ENCODE measurements around the gene RPP40.

The RPP40 gene

GRCh38 chr6:5020142-5020541 is 16.3 kb upstream of the RPP40 start:
- Histone ChIP-seq H3K4me1 (ENCODE audit: insufficient read depth, poor library complexity, severe bottlenecking) (no peaks in the 10 kb centered on the region), H3K27ac (ENCODE audit: poor library complexity, severe bottlenecking) (no peak overlapping the region), H3K4me3 (ENCODE audit: severe bottlenecking) (no peak overlapping the region), H3K36me3 (ENCODE audit: low read depth) (no peaks in the 10 kb centered on the region), H3K9me3 (ENCODE audit: severe bottlenecking) (no peaks in the 10 kb centered on the region), H3K27me3 (ENCODE audit: insufficient read depth, poor library complexity, severe bottlenecking) (no peaks in the 10 kb centered on the region)
- DNase-seq (ENCODE audit: low spot score) (no peak), ATAC-seq (ENCODE audit: low read depth) (no peak)
- no peak for TF ChIP-seq CTCF (IDR thresholded peaks at IDR 0.05; ENCODE audit: poor library complexity, severe bottlenecking)

- Histone ChIP-seq H3K36me3 (ENCODE audit: low read depth) (no peaks in the 10 kb centered on the region), H3K27ac (ENCODE audit: poor library complexity, severe bottlenecking) (no peak overlapping the region), H3K9me3 (ENCODE audit: severe bottlenecking) (no peaks in the 10 kb centered on the region), H3K4me1 (ENCODE audit: insufficient read depth, poor library complexity, severe bottlenecking) (no peaks in the 10 kb centered on the region), H3K27me3 (ENCODE audit: insufficient read depth, poor library complexity, severe bottlenecking) (no peaks in the 10 kb centered on the region), H3K4me3 (ENCODE audit: severe bottlenecking) (no peak overlapping the region)
- ATAC-seq (ENCODE audit: low read depth) = no peak
- DNase-seq (ENCODE audit: low spot score) = no peak
- no peak for TF ChIP-seq CTCF (IDR thresholded peaks at IDR 0.05; ENCODE audit: poor library complexity, severe bottlenecking)
Measured at GRCh38 chr6:5014072-5014561, 10.3 kb upstream of the RPP40 start.

- Histone ChIP-seq H3K36me3 (ENCODE audit: low read depth) (no peaks in the 10 kb centered on the region), H3K9me3 (ENCODE audit: severe bottlenecking) (no peaks in the 10 kb centered on the region), H3K27ac (ENCODE audit: poor library complexity, severe bottlenecking) (no peak overlapping the region), H3K4me3 (ENCODE audit: severe bottlenecking) (no peak overlapping the region), H3K4me1 (ENCODE audit: insufficient read depth, poor library complexity, severe bottlenecking) (no peaks in the 10 kb centered on the region), H3K27me3 (ENCODE audit: insufficient read depth, poor library complexity, severe bottlenecking) (no peaks in the 10 kb centered on the region)
- DNase-seq (ENCODE audit: low spot score) (no peak), ATAC-seq (ENCODE audit: low read depth) (no peak)
- no peak for TF ChIP-seq CTCF (IDR thresholded peaks at IDR 0.05; ENCODE audit: poor library complexity, severe bottlenecking)
Measured at GRCh38 chr6:5012519-5012918, 8.7 kb upstream of the RPP40 start.

- no peak overlapping the region for H3K4me3 ChIP-seq (ENCODE audit: severe bottlenecking)
- TF ChIP-seq CTCF (IDR thresholded peaks at IDR 0.05; ENCODE audit: poor library complexity, severe bottlenecking) = no peak
Measured at GRCh38 chr6:5011346-5011745, 7.5 kb upstream of the RPP40 start.

GRCh38 chr6:5007531-5007930 is 3.7 kb upstream of the RPP40 start:
- no peaks in the 10 kb centered on the region for H3K36me3 ChIP-seq (ENCODE audit: low read depth)
- no peaks in the 10 kb centered on the region for H3K4me1 ChIP-seq (ENCODE audit: insufficient read depth, poor library complexity, severe bottlenecking)
- H3K27me3 ChIP-seq (ENCODE audit: insufficient read depth, poor library complexity, severe bottlenecking) = no peaks in the 10 kb centered on the region
- no peaks in the 10 kb centered on the region for H3K9me3 ChIP-seq (ENCODE audit: severe bottlenecking)
- H3K4me3 ChIP-seq (ENCODE audit: severe bottlenecking) = no peak overlapping the region
- ATAC-seq (ENCODE audit: low read depth) = no peak
- no peak for DNase-seq (ENCODE audit: low spot score)
- H3K27ac ChIP-seq (ENCODE audit: poor library complexity, severe bottlenecking) = no peak overlapping the region
- no peak for TF ChIP-seq CTCF (IDR thresholded peaks at IDR 0.05; ENCODE audit: poor library complexity, severe bottlenecking)

More at GRCh38 chr6:5011346-5011745, 7.5 kb upstream of the RPP40 start:
- ATAC-seq (ENCODE audit: low read depth) (no peak), DNase-seq (ENCODE audit: low spot score) (no peak)
- Histone ChIP-seq H3K9me3 (ENCODE audit: severe bottlenecking) (no peaks in the 10 kb centered on the region), H3K36me3 (ENCODE audit: low read depth) (no peaks in the 10 kb centered on the region), H3K4me1 (ENCODE audit: insufficient read depth, poor library complexity, severe bottlenecking) (no peaks in the 10 kb centered on the region), H3K27me3 (ENCODE audit: insufficient read depth, poor library complexity, severe bottlenecking) (no peaks in the 10 kb centered on the region), H3K27ac (ENCODE audit: poor library complexity, severe bottlenecking) (no peak overlapping the region)
